DND-41 (cell line): ENCODE measurements around the gene G6PC3.

Experiments used
- ATAC-seq: fragments of 200-7000 bp; cut with Tn5 transposase; 3 replicates; pipeline ENCODE4 v1.9.1; 2021; ENCODE audit warnings: low read depth; ENCODE audit not compliant: insufficient read depth
- DNase-seq: peaks from one replicate; pipeline ENCODE4 v3.0.0-alpha.2; 2020
- H2AFZ ChIP-seq: 2 replicates; pipeline ENCODE4 v1.6.0; 2012; ENCODE audit warnings: low read depth, low read length
- H3K27ac ChIP-seq: 2 replicates; pipeline ENCODE4 v1.5.1; 2012; ENCODE audit warnings: low read length, inconsistent platforms
- H3K27me3 ChIP-seq: fragments of 200-600 bp; sonication (generic); 2 replicates; pipeline ENCODE4 v1.6.0; 2012; ENCODE audit warnings: low read length, mild to moderate bottlenecking, inconsistent platforms; ENCODE audit not compliant: insufficient read depth, poor library complexity
- H3K36me3 ChIP-seq: 2 replicates; pipeline ENCODE4 v1.5.1; 2012; ENCODE audit warnings: low read length, inconsistent platforms; ENCODE audit not compliant: insufficient read depth
- H3K4me1 ChIP-seq: 2 replicates; pipeline ENCODE4 v1.5.1; 2012; ENCODE audit warnings: mild to moderate bottlenecking, low read length; ENCODE audit not compliant: insufficient read depth
- H3K4me2 ChIP-seq: 2 replicates; pipeline ENCODE4 v1.6.0; 2012; ENCODE audit warnings: mild to moderate bottlenecking, moderate library complexity, low read length, inconsistent platforms; ENCODE audit not compliant: insufficient read depth
- H3K4me3 ChIP-seq, 2 experiments: fragments of 200-600 bp in 1 of 2; shearing (Covaris generic) in 1 of 2; 2 replicates each; pipeline ENCODE4 v1.5.1; 2012 to 2016; ENCODE audit warnings: inconsistent platforms in 2 of 2, low read length in 2 of 2, mild to moderate bottlenecking in 2 of 2, low read depth in 1 of 2, moderate library complexity in 1 of 2
- H3K79me2 ChIP-seq: 2 replicates; pipeline ENCODE4 v1.6.0; 2012; ENCODE audit warnings: low read length, inconsistent platforms; ENCODE audit not compliant: insufficient read depth
- H3K9ac ChIP-seq: 2 replicates; pipeline ENCODE4 v1.6.0; 2012; ENCODE audit warnings: low read depth, mild to moderate bottlenecking, inconsistent platforms, low read length, moderate library complexity
- H3K9me3 ChIP-seq: 2 replicates; pipeline ENCODE4 v1.5.1; 2012; ENCODE audit warnings: low read length, moderate library complexity, mild to moderate bottlenecking, inconsistent platforms; ENCODE audit not compliant: insufficient read depth, severe bottlenecking
- H4K20me1 ChIP-seq: 2 replicates; pipeline ENCODE4 v1.6.0; 2012; ENCODE audit warnings: low read length; ENCODE audit not compliant: insufficient read depth
- EZH2 ChIP-seq: IDR thresholded peaks from 3 replicates; pipeline ENCODE4 v1.6.1; 2012; ENCODE audit warnings: borderline replicate concordance, low read depth, mild to moderate bottlenecking, moderate library complexity, low read length, inconsistent platforms; ENCODE audit not compliant: severe bottlenecking
- TF ChIP-seq, protein P1 (sequence below): IDR thresholded peaks from 2 replicates; pipeline ENCODE4 v1.5.1; 2012; ENCODE audit warnings: borderline replicate concordance, low read length, moderate library complexity, mild to moderate bottlenecking; ENCODE audit not compliant: poor library complexity, severe bottlenecking; ENCODE audit errors: extremely low read depth

G6PC3 gene

DNA sequence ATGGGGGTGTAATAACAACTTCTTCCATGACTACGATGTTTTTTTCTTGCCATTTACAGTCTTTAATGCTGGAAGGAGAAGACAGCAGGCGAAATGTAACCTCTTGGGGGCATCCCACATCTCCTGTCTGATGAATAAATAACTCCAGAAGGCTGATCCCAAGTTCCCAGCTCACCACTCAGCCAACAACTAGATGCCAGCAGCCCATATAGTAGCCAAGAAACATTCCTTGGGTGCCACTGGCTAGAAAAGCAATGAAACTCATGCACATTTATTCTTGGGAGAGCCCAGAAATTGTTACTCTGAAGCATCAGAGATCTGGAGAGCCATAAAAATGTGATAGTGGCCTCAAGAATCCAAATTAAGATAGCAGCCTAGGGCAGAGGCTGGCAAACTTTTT, 33.1 kb upstream of the G6PC3 start:
- Histone ChIP-seq H3K4me3 (no peak overlapping the region), H3K4me1 (no peaks in the 10 kb centered on the region), H3K27ac (no peak overlapping the region), H3K79me2 (peaks cover 33% of the 10 kb centered on the region), H3K4me2 (no peak overlapping the region), H4K20me1 (peaks cover 22% of the 10 kb centered on the region), H3K27me3 (no peaks in the 10 kb centered on the region), H2AFZ (no peak overlapping the region), H3K9me3 (no peaks in the 10 kb centered on the region), H3K36me3 (peaks cover 59% of the 10 kb centered on the region), H3K9ac (no peak overlapping the region)
- DNase-seq, result no peak
- TF ChIP-seq EZH2, result no peak
- TF ChIP-seq, protein P1, sequence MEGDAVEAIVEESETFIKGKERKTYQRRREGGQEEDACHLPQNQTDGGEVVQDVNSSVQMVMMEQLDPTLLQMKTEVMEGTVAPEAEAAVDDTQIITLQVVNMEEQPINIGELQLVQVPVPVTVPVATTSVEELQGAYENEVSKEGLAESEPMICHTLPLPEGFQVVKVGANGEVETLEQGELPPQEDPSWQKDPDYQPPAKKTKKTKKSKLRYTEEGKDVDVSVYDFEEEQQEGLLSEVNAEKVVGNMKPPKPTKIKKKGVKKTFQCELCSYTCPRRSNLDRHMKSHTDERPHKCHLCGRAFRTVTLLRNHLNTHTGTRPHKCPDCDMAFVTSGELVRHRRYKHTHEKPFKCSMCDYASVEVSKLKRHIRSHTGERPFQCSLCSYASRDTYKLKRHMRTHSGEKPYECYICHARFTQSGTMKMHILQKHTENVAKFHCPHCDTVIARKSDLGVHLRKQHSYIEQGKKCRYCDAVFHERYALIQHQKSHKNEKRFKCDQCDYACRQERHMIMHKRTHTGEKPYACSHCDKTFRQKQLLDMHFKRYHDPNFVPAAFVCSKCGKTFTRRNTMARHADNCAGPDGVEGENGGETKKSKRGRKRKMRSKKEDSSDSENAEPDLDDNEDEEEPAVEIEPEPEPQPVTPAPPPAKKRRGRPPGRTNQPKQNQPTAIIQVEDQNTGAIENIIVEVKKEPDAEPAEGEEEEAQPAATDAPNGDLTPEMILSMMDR, result no peak
- ATAC-seq, result no peak

DNA sequence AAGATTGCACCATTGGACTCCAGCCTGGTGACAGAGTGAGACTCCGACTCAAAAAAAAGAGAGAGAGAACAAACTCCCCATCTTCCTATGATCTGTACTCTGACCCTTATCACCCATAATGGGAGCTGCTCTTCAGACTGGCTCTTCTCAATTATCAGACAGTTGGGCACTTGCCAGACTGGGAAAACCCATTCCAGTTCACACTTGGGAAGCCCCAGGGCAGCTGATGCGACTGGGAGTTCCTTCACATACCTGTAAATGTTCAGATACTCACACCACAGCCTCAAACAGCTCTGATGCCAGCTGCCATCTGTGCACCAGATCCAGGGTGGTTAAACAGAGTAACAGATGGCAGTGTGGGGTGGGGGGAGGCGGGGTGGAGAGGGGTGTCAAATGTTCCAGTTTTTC, 31.9 kb upstream of the G6PC3 start:
- Histone ChIP-seq H3K4me3 (no peak overlapping the region), H3K79me2 (peaks cover 42% of the 10 kb centered on the region), H3K27me3 (no peaks in the 10 kb centered on the region), H3K9ac (no peak overlapping the region), H3K27ac (no peak overlapping the region), H3K36me3 (peaks cover 55% of the 10 kb centered on the region), H2AFZ (no peak overlapping the region), H4K20me1 (peaks cover 30% of the 10 kb centered on the region), H3K9me3 (no peaks in the 10 kb centered on the region), H3K4me1 (no peaks in the 10 kb centered on the region), H3K4me2 (no peak overlapping the region)
- DNase-seq (no peak), ATAC-seq (no peak)
- TF ChIP-seq, protein P1, result no peak
- TF ChIP-seq EZH2, result no peak

DNA sequence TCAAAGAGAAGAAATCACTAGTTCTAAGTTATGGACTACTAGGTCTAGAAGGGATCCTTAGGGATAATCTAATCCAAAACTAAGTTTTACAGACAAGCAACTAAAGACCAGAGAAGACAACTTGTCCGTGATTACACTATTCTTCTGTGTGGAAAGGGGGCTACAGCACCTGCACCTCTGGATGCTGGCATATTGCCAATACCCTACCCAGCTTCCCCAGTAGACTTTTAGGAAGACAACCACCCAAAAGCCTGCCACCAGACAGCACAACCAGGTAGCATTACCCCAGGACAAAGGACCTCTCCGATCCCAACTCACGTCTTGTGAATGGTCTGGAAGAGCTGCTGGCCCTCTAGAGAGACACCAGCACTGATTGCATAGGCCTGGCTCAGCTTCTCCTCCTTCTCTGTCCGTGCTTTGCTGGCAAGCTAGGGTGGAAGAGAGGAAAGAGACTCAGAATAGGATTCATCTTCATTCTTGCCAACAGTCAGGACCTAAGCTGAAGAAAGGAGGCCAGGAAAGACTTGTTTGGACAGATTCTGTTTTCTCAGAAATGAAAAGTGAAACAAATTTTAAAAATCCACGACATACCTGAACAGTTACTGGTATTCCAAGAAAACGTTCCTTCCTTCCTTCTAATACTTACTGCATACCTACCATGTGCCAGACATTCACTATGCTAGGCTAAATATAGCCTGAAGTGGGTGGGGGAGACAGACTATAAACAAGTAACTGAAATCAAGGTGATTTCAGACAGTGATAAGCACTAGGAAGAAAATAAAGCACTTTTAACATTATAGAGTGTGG, 30.5 kb upstream of the G6PC3 start:
- H3K4me3 ChIP-seq, result no peak overlapping the region
- H3K27me3 ChIP-seq, result no peaks in the 10 kb centered on the region
- peaks cover 38% of the 10 kb centered on the region for H4K20me1 ChIP-seq
- DNase-seq (no peak), ATAC-seq (no peak)
- TF ChIP-seq EZH2, result no peak
- TF ChIP-seq, protein P1, result no peak
- H3K79me2 ChIP-seq, result peaks cover 54% of the 10 kb centered on the region
- H3K9ac ChIP-seq, result no peak overlapping the region
- H3K4me1 ChIP-seq, result no peaks in the 10 kb centered on the region
- H3K9me3 ChIP-seq, result no peaks in the 10 kb centered on the region
- no peak overlapping the region for H2AFZ ChIP-seq
- H3K36me3 ChIP-seq, result peaks cover 47% of the 10 kb centered on the region
- no peak overlapping the region for H3K4me2 ChIP-seq
- H3K27ac ChIP-seq, result no peak overlapping the region
